Choroid plexus epithelial cell (primary cell): Measurements from ENCODE around the gene MYF6.

ENCODE experiments used
- DNase-seq: peaks from one replicate; pipeline ENCODE4 v3.0.0-alpha.2; 2010; ENCODE audit warnings: low read depth
- H3K4me3 ChIP-seq: 2 replicates; pipeline ENCODE4 v1.5.1; 2011; ENCODE audit warnings: low read depth, mild to moderate bottlenecking, control low read depth, low read length, moderate library complexity
- CTCF ChIP-seq: conservative IDR thresholded peaks from 2 replicates; pipeline ENCODE4 v1.5.1; 2011; ENCODE audit warnings: low read depth, mild to moderate bottlenecking, control low read depth, inconsistent platforms, low read length, moderate library complexity

MYF6 gene

DNA sequence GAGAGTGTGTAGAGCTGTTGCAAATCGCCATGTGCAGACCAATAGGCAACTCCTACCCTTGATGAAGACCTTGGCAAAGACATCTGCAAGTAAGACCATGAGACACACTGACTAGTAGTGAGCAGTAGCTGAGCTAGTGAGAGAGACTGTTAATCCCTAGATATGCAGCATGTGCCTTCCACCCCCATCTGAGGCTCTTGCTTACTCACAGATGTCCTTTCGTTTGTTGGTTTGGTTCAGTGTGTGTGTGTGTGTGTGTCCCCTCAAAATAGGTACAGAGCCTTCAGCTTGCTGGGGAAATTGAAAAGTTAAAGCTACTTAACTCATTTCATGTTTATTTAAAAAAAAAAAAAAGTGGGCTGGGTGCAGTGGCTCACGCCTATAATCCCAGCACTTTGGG is 46.8 kb downstream of the MYF6 start:
- DNase-seq: no peak
- TF ChIP-seq CTCF: no peak
- no peak overlapping the region for H3K4me3 ChIP-seq

DNA sequence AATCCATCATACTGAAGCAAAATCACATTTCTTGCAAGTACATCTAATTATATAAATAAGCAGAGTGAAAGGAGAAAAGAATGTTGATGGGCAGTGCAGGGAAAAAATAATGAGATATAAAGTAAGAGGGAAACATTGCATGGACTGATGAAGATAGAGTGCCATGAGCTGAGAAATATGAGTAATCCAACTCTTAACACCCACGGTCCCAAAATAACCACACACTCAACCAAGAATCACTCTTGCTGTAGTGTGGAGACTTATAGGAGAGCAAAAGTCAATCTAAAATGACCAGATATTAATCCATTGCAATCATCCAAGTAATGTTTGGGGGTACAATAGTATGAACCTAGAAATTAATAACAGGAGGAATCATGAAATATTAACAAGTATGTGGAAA is 49.4 kb downstream of the MYF6 start:
- H3K4me3 ChIP-seq: no peak overlapping the region
- TF ChIP-seq CTCF: no peak
- peak; percentile 20 for DNase-seq
